Endothelial cell of umbilical vein (primary cell): ENCODE measurements around the gene PPP1R1A.

Source experiments
- EZH2 ChIP-seq: IDR thresholded peaks from 2 replicates; pipeline ENCODE4 v1.6.1; 2012; ENCODE audit warnings: borderline replicate concordance, low read depth, mild to moderate bottlenecking, moderate library complexity, low read length, inconsistent platforms; ENCODE audit not compliant: severe bottlenecking
- TF ChIP-seq, protein P1 (sequence below), 2 donors: IDR thresholded peaks; 1 replicate in 1 of 2; 2 replicates in 1 of 2; pipeline ENCODE4 v1.5.1; 2011; ENCODE audit warnings: low read length in 2 of 2, mild to moderate bottlenecking in 2 of 2, moderate library complexity in 2 of 2, control low read depth in 1 of 2, inconsistent platforms in 1 of 2, low read depth in 1 of 2; ENCODE audit not compliant: insufficient read depth in 1 of 2; ENCODE audit errors: extremely low read depth in 1 of 2

DNA sequence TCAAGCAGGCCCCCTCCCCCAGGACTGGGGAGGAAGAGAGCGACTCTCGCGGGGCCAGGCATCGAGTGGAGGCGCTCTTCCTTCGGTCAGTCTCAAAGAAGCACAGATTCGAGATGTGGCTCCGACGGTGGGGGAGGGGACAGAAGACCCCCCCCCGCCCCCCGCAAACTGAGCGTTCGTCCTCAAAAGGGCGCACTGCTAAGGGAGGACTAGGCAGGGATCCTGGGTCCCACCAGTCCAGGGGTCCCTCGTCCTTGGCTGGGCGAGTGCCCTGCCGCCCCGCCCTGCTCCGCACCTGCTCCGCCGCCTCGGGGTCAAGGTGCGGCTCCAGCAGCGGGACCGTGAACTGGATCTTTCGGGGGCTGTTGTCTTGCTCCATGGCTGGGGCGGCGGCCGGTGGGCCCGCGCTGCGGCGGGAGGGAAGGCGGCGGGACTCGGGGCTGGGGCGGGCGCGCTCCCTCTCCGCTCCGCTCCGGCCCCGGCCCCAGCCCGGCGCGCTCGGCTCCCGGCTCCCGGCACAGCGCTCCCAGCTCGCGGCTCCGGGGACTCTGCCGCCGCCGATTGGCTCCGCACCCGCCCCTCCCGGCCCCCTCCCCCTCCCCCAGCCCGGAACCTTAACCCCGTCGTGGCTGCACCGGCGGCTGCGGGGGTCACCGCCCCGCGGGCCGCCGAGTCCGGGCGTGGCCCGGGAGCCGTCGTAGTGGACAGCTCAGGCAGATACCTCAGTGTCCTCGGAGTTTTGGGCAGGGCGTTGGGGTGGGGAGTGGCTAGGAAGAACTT is at the start of gene PPP1R1A:
- TF ChIP-seq, protein P1, sequence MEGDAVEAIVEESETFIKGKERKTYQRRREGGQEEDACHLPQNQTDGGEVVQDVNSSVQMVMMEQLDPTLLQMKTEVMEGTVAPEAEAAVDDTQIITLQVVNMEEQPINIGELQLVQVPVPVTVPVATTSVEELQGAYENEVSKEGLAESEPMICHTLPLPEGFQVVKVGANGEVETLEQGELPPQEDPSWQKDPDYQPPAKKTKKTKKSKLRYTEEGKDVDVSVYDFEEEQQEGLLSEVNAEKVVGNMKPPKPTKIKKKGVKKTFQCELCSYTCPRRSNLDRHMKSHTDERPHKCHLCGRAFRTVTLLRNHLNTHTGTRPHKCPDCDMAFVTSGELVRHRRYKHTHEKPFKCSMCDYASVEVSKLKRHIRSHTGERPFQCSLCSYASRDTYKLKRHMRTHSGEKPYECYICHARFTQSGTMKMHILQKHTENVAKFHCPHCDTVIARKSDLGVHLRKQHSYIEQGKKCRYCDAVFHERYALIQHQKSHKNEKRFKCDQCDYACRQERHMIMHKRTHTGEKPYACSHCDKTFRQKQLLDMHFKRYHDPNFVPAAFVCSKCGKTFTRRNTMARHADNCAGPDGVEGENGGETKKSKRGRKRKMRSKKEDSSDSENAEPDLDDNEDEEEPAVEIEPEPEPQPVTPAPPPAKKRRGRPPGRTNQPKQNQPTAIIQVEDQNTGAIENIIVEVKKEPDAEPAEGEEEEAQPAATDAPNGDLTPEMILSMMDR (IDR thresholded peaks at IDR 0.05; ENCODE audit: extremely low read depth in 1 of 2, insufficient read depth in 1 of 2, low read depth in 1 of 2, low read length in 2 of 2), result no peak
- TF ChIP-seq EZH2, result peak; percentile 73
